HAP-1 (cell line): ENCODE data around the gene RBM25.
"Not testable (repeated sequence)": the region's sequence is repeated elsewhere in the genome, so short reads cannot be mapped to it uniquely, and the experiment has no call there.

Source experiments
- DNase-seq, 2 experiments: peaks; one replicate each; pipeline ENCODE4 v3.0.0-alpha.2; 2016 to 2020; ENCODE audit warnings: low spot score in 2 of 2
- H3K27me3 ChIP-seq: fragments of 250-450 bp; sonication (Bioruptor Pico); 2 replicates; pipeline ENCODE4 v1.5.1; 2020; ENCODE audit warnings: low read depth, mild to moderate bottlenecking, moderate library complexity
- H3K36me3 ChIP-seq: fragments of 250-450 bp; sonication (Bioruptor Pico); replicated peaks from 2 replicates; pipeline ENCODE4 v1.5.1; 2020; ENCODE audit warnings: mild to moderate bottlenecking
- H3K4me1 ChIP-seq: fragments of 250-450 bp; sonication (Bioruptor Pico); 2 replicates; pipeline ENCODE4 v1.5.1; 2020; ENCODE audit warnings: mild to moderate bottlenecking
- H3K4me3 ChIP-seq: fragments of 250-450 bp; sonication (Bioruptor Pico); 2 replicates; pipeline ENCODE4 v1.5.1; 2020; ENCODE audit warnings: mild to moderate bottlenecking, moderate library complexity
- H3K9me3 ChIP-seq: fragments of 250-450 bp; sonication (Bioruptor Pico); 2 replicates; pipeline ENCODE4 v1.5.1; 2020; ENCODE audit warnings: mild to moderate bottlenecking, moderate library complexity
- in situ Hi-C: fragments of 300-500 bp; cut with MboI; formaldehyde crosslinking; loops from 3 replicates; pipeline ENCODE4 v1.14.3; 2020; ENCODE audit warnings: low sequenced_read_pairs, inconsistent platforms, mixed read lengths

Gene RBM25

GRCh38 chr14:73166399-73166798 is 108.1 kb downstream of the RBM25 start:
- in situ Hi-C loops = no loop called here
- peaks cover 18% of the 10 kb centered on the region for H3K36me3 ChIP-seq
- no peak overlapping the region for H3K4me3 ChIP-seq
- no peaks in the 10 kb centered on the region for H3K9me3 ChIP-seq
- DNase-seq = no peak
- H3K27me3 ChIP-seq = no peaks in the 10 kb centered on the region
- no peaks in the 10 kb centered on the region for H3K4me1 ChIP-seq

- DNase-seq = no peak
- Histone ChIP-seq H3K4me3 (no peak overlapping the region), H3K9me3 (no peaks in the 10 kb centered on the region), H3K36me3 (peaks cover 23% of the 10 kb centered on the region), H3K4me1 (no peaks in the 10 kb centered on the region), H3K27me3 (no peaks in the 10 kb centered on the region)
- in situ Hi-C loops = no loop called here
These were observed 109.4 kb downstream of the RBM25 start for GRCh38 chr14:73167727-73168126.

GRCh38 chr14:73168274-73168673 is 109.9 kb downstream of the RBM25 start:
- Histone ChIP-seq H3K4me1 (no peaks in the 10 kb centered on the region), H3K36me3 (peaks cover 25% of the 10 kb centered on the region), H3K9me3 (no peaks in the 10 kb centered on the region), H3K4me3 (no peak overlapping the region), H3K27me3 (no peaks in the 10 kb centered on the region)
- DNase-seq = no peak
- in situ Hi-C loops = no loop called here

GRCh38 chr14:73168691-73169090 is 110.4 kb downstream of the RBM25 start:
- H3K27me3 ChIP-seq = no peaks in the 10 kb centered on the region
- DNase-seq = no peak
- H3K36me3 ChIP-seq = peaks cover 29% of the 10 kb centered on the region
- H3K9me3 ChIP-seq = no peaks in the 10 kb centered on the region
- H3K4me3 ChIP-seq = no peak overlapping the region
- no peaks in the 10 kb centered on the region for H3K4me1 ChIP-seq
- in situ Hi-C loops = no loop called here

- in situ Hi-C loops = loop anchor here (10.0 kb wide), 1 partner anchor 305 kb away; no protein-coding TSS in a partner anchor
- H3K36me3 ChIP-seq = peaks cover 38% of the 10 kb centered on the region
- H3K27me3 ChIP-seq, H3K4me1 ChIP-seq, DNase-seq, H3K9me3 ChIP-seq, H3K4me3 ChIP-seq: not testable (repeated sequence)
These were observed 111.5 kb downstream of the RBM25 start for GRCh38 chr14:73169855-73170254.

- no peak for DNase-seq
- Histone ChIP-seq H3K4me3 (no peak overlapping the region), H3K9me3 (no peaks in the 10 kb centered on the region), H3K36me3 (peaks cover 38% of the 10 kb centered on the region), H3K27me3 (no peaks in the 10 kb centered on the region), H3K4me1 (peaks cover 3% of the 10 kb centered on the region)
- in situ Hi-C loops = loop anchor here (10.0 kb wide), 1 partner anchor 304 kb away; no protein-coding TSS in a partner anchor
These were observed 112.4 kb downstream of the RBM25 start for GRCh38 chr14:73170686-73171085.

- in situ Hi-C loops = loop anchor here (10.0 kb wide), 1 partner anchor 302 kb away; no protein-coding TSS in a partner anchor
- Histone ChIP-seq H3K36me3 (peaks cover 38% of the 10 kb centered on the region), H3K27me3 (no peaks in the 10 kb centered on the region), H3K9me3 (no peaks in the 10 kb centered on the region), H3K4me3 (no peak overlapping the region), H3K4me1 (peaks cover 19% of the 10 kb centered on the region)
- no peak for DNase-seq
These were observed 114.2 kb downstream of the RBM25 start for GRCh38 chr14:73172500-73172899.

GRCh38 chr14:73173092-73173735 is 114.9 kb downstream of the RBM25 start:
- Histone ChIP-seq H3K9me3 (no peaks in the 10 kb centered on the region), H3K27me3 (no peaks in the 10 kb centered on the region), H3K4me1 (peaks cover 19% of the 10 kb centered on the region), H3K4me3 (no peak overlapping the region), H3K36me3 (peaks cover 38% of the 10 kb centered on the region)
- DNase-seq = peak in 1 of 2 experiments; percentile 59
- in situ Hi-C loops = loop anchor here (10.0 kb wide), 1 partner anchor 302 kb away; no protein-coding TSS in a partner anchor
